Natural killer cell (primary cell): ENCODE data around the gene CYB5D1. TPM values are rescaled to one million over a fixed set of nuclear protein-coding genes. Genes with fewer than 3 reads are reported as not detected.

Experiments used
- ATAC-seq, 3 donors: fragments of 150-1000 bp in 2 of 3; fragments of 200-7000 bp in 1 of 3; cut with Tn5 transposase; 1 replicate in 1 of 3; 2 replicates in 2 of 3; pipeline ENCODE4 v1.10.0; 2021; ENCODE audit warnings: mild to moderate bottlenecking in 2 of 3, moderate library complexity in 2 of 3
- DNase-seq, 2 donors: peaks; one replicate each; pipeline versions ENCODE4 v3.0.0 to v3.0.0-alpha.2; 2013 to 2021; ENCODE audit warnings: mixed read lengths in 1 of 2
- H3K27ac ChIP-seq: one replicate; pipeline ENCODE4 v1.5.1; 2013; ENCODE audit warnings: mild to moderate bottlenecking, low read length
- H3K27me3 ChIP-seq: one replicate; pipeline ENCODE4 v1.6.1; 2013; ENCODE audit warnings: low read length; ENCODE audit not compliant: control insufficient read depth, insufficient read depth
- H3K36me3 ChIP-seq: one replicate; pipeline ENCODE4 v1.6.1; 2013; ENCODE audit warnings: low read length; ENCODE audit not compliant: control insufficient read depth, insufficient read depth
- H3K4me1 ChIP-seq: one replicate; pipeline ENCODE4 v1.6.1; 2013; ENCODE audit warnings: low read length; ENCODE audit not compliant: control insufficient read depth, insufficient read depth
- H3K4me3 ChIP-seq: one replicate; pipeline ENCODE4 v1.5.1; 2013; ENCODE audit warnings: low read length
- H3K9me3 ChIP-seq: one replicate; pipeline ENCODE4 v1.6.1; 2013; ENCODE audit warnings: low read length; ENCODE audit not compliant: control insufficient read depth, insufficient read depth
- H3K27ac Mint-ChIP-seq, 2 donors: one replicate each; pipeline ENCODE4 v1.8.0; 2022; ENCODE audit warnings: mild to moderate bottlenecking in 2 of 2, mixed read lengths in 2 of 2, moderate library complexity in 1 of 2
- H3K27me3 Mint-ChIP-seq, 2 donors: one replicate each; pipeline ENCODE4 v1.8.0; 2022; ENCODE audit warnings: low read depth in 2 of 2, mixed read lengths in 2 of 2
- H3K36me3 Mint-ChIP-seq: one replicate; pipeline ENCODE4 v1.8.0; 2022; ENCODE audit warnings: mixed read lengths
- H3K4me1 Mint-ChIP-seq, 2 donors: one replicate each; pipeline ENCODE4 v1.8.0; 2022; ENCODE audit warnings: mixed read lengths in 2 of 2
- H3K4me3 Mint-ChIP-seq: one replicate; pipeline ENCODE4 v1.8.0; 2022; ENCODE audit warnings: mild to moderate bottlenecking, moderate library complexity, mixed read lengths
- H3K9me3 Mint-ChIP-seq, 2 donors: one replicate each; pipeline ENCODE4 v1.8.0; 2022; ENCODE audit warnings: mixed read lengths in 2 of 2
- CTCF ChIP-seq: fragments of 200-600 bp; IDR thresholded peaks from one replicate; pipeline ENCODE4 v1.8.0; 2022; ENCODE audit warnings: antibody characterized with exemption
- WGBS: methylation state at CpG from one replicate; pipeline ENCODE4 v1.1.7; 2013; ENCODE audit warnings: missing lambda C conversion rate; ENCODE audit not compliant: insufficient coverage; 5-methylcytosine and 5-hydroxymethylcytosine counted together
- intact Hi-C: fragments of 100-400 bp; cut with micrococcal nuclease; formaldehyde crosslinking; loops from one replicate; pipeline ENCODE4 v1.14.2; 2022
- total RNA-seq, 4 donors: library from RNA; stranded (reverse); fragments of 120-200 nt in 1 of 4; gene quantifications; one replicate each; pipeline versions ENCODE4 v1.2.3 to v1.2.4, GENCODE V29; 2013 to 2022

CYB5D1 gene
- total RNA-seq, 3 donors from 2014 or later (not counting 1 experiment from before 2014, with no cell fraction given): 11.0 to 18.3 (median 11.5) TPM

- TF ChIP-seq CTCF: no peak
- under 1% methylated on average over 35 of the region's 35 CpGs for WGBS
- Histone ChIP-seq H3K4me3 (peak overlapping the region; percentile 71), H3K36me3 (peaks cover 28% of the 10 kb centered on the region), H3K9me3 (no peaks in the 10 kb centered on the region), H3K27me3 (no peaks in the 10 kb centered on the region), H3K4me1 (peaks cover 43% of the 10 kb centered on the region), H3K27ac (peak overlapping the region; percentile 68)
- H3K27ac Mint-ChIP-seq: no peak overlapping the region
- H3K4me1 Mint-ChIP-seq: no peaks in the 10 kb centered on the region
- DNase-seq: peak; percentile 75 to 96
- intact Hi-C loops: loop anchor here (1.0 to 5.0 kb wide), 4 partner anchors 30 to 53 kb away; partner anchors contain the start of genes CNTROB, KDM6B, NAA38 and TRAPPC1
- ATAC-seq: peak; percentile 71 to 86 (median 76)
- no peaks in the 10 kb centered on the region for H3K36me3 Mint-ChIP-seq
- H3K27me3 Mint-ChIP-seq: no peaks in the 10 kb centered on the region
- H3K9me3 Mint-ChIP-seq: no peaks in the 10 kb centered on the region
- H3K4me3 Mint-ChIP-seq: no peak overlapping the region
These were observed 29.8 kb downstream of the CYB5D1 start for GRCh38 chr17:7887482-7888183.

GRCh38 chr17:7888184-7888920, 30.5 kb downstream of the CYB5D1 start, which contains the start of gene CHD3:
TSS of gene CHD3 (plus strand) at chr17:7888789. CDS start at chr17:7889001, 212 bp downstream.
- no peaks in the 10 kb centered on the region for H3K36me3 Mint-ChIP-seq
- no peaks in the 10 kb centered on the region for H3K27me3 Mint-ChIP-seq
- peak within 1 kb of the TSS; percentile 71 for H3K4me3 ChIP-seq
- H3K4me3 Mint-ChIP-seq: peak within 1 kb of the TSS; percentile 11
- intact Hi-C loops: loop anchor here (5.0 kb wide), 1 partner anchor 44 kb away; the partner anchor contains the start of genes CNTROB and TRAPPC1
- 47% methylated on average over 18 of the region's 18 CpGs for WGBS
- no peak for ATAC-seq
- H3K4me1 Mint-ChIP-seq: no peaks in the 10 kb centered on the region
- H3K36me3 ChIP-seq: peaks cover 27% of the 10 kb centered on the region
- no peaks in the 10 kb centered on the region for H3K9me3 ChIP-seq
- no peaks in the 10 kb centered on the region for H3K9me3 Mint-ChIP-seq
- no peak for TF ChIP-seq CTCF
- peak in 1 of 2 donors; percentile 63 for DNase-seq
- peak within 1 kb of the TSS; percentile 68 for H3K27ac ChIP-seq
- no peak within 1 kb of the TSS for H3K27ac Mint-ChIP-seq
- H3K4me1 ChIP-seq: peaks cover 43% of the 10 kb centered on the region
- H3K27me3 ChIP-seq: no peaks in the 10 kb centered on the region

GRCh38 chr17:7889166-7889955, 31.6 kb downstream of the CYB5D1 start:
- Mint-ChIP-seq H3K4me3 (peak overlapping the region; percentile 11), H3K27ac (no peak overlapping the region), H3K36me3 (peaks cover under 1% of the 10 kb centered on the region), H3K27me3 (no peaks in the 10 kb centered on the region), H3K9me3 (no peaks in the 10 kb centered on the region), H3K4me1 (no peaks in the 10 kb centered on the region)
- Histone ChIP-seq H3K9me3 (no peaks in the 10 kb centered on the region), H3K27me3 (no peaks in the 10 kb centered on the region), H3K4me1 (peaks cover 38% of the 10 kb centered on the region), H3K36me3 (peaks cover 37% of the 10 kb centered on the region), H3K27ac (peak overlapping the region; percentile 0), H3K4me3 (no peak overlapping the region)
- DNase-seq (peak in 1 of 2 donors; percentile 59), ATAC-seq (no peak)
- WGBS: 82% methylated on average over 11 of the region's 11 CpGs
- intact Hi-C loops: loop anchor here (5.0 kb wide), 1 partner anchor 43 kb away; the partner anchor contains the start of genes CNTROB and TRAPPC1
- TF ChIP-seq CTCF: no peak
